GM12801 (cell line): ENCODE measurements around the gene CCDC70.

Experiments used
- CTCF ChIP-seq: IDR thresholded peaks from one replicate; pipeline ENCODE4 v1.5.1; 2011; ENCODE audit warnings: control low read depth; ENCODE audit not compliant: insufficient read length; ENCODE audit errors: extremely low read depth

Gene CCDC70

GRCh38 chr13:51856027-51856736 is 5.6 kb upstream of the CCDC70 start:
- TF ChIP-seq CTCF: no peak

GRCh38 chr13:51856998-51857397 is 4.8 kb upstream of the CCDC70 start:
- no peak for TF ChIP-seq CTCF

DNA sequence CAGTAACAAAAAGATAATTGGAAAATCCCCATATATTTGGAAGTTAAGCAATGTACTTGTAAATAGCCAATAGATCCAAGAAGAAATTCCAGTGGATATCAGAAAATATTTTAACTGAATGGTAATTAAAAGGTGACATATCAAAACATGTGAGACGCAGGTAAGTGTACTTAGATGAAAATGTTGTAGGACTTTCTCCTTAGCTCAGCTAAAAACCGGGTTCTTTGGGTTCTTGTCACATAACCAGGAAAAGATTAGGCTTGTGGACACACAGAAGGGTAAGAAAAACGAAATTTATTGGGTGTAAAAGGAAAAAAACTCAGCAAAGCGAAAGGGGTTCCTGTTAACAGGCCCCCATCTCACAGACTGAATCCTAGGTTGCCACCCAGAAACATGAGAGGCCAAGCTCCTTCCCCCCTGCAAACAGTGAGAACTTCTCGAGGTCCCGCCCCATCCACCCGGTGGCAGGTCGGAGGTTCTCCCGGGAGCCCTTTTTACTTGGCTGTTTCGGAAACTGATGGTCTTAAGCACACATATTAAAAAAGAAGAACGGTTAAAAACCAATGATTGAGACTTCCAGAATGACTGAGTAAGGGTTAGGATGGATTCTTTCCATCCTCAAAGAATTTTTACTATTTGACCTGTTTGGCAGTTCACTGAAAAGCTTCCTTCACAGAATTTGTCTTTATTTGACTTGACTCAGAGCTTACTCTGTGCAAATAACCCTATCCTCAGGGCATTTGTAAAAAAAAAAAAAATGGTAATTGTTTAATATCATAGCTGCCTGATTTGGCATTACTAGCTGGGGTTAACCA is 3.1 kb upstream of the CCDC70 start:
- no peak for TF ChIP-seq CTCF

DNA sequence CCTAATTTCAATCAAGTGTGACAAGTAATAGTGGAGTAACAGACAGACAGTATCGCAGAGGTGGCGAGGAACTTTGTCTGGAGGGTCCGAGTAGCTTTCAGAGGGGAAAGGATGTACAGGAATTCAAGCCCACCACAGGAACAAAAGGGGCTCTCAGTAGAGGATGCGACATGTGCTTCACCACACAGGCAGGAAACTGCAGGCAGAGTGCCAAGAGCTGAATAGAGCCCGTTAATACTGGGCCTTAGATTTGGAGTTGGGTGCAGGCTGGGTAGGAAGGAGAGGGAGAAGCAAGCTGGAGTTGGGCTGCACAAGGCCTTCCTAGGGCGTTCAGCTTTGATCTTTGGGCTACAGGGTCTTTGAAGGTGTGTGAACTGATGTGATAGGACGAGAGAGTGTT is 1.2 kb downstream of the CCDC70 start:
- no peak for TF ChIP-seq CTCF

DNA sequence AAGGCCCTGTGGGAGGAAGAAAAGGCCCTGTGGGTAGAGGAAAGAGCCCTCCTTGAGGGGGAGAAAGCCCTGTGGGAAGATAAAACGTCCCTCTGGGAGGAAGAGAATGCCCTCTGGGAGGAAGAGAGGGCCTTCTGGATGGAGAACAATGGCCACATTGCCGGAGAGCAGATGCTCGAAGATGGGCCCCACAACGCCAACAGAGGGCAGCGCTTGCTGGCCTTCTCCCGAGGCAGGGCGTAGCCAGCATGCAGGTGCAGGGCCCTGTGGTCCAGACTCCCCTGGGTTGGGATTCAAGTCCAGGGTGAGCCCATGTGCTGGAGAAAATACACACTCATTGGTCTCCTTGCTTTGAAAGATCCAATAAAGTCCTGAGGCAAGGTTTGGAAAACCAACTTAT is 4.1 kb downstream of the CCDC70 start:
- no peak for TF ChIP-seq CTCF

DNA sequence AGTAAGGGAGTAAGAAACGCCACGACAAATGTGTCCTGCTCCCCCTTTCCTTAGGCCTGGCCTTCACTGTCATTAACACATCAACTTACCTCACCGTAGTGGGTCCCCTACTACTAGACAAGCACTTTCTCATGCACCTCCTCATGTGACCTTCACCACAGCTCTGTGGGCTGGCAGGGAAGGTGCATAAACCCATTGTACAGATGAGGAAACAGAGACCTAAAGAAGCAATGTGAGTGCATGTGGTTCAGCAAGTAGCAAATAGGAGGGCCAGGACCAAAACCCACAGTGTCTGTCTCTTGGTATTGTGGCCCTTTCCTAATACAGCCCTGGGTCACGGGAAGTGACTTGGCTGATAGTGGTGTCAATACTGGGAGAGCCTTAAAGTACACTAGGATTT is 5.3 kb downstream of the CCDC70 start:
- no peak for TF ChIP-seq CTCF

DNA sequence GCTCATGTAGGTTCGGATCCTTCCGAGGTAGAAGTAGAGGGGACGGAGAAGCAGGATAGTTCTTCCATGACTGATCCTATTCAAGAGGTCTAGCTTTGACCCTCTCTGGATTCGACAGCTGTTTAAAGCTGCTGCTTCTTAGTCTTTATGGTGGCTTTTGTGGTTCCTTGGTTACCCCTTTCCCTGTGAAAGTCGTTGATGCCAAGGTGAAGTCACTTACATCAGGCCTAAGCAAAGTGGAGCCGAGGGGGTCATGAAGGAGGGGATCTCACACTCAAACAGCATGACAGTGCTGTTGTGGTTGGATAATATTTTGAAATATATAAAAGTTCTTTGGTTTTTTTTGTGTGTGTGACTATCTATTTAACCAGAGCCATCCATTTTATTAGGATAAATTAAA is 8.1 kb downstream of the CCDC70 start:
- TF ChIP-seq CTCF: no peak
